Measurements from ENCODE around the gene CTSC.

Gene CTSC

DNA sequence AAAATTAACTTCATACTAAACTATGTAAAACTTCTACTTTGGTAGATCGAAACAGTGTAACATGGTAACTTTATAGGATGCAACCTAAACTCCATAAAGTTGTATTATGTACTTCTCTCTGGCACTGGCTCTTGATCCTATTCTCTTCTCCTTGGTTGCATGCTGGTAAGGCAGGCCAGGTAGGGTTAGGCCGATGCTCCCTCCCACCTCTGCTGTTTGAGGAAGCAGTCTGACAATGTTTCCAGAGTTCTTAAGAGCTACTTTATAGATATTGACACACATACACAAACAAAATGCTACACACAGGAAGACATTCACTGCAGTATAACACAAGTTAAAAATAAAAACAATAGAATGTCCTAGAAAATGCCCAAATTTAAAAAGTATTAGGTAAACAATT is 22.5 kb downstream of the CTSC start:
- no peak for DNase-seq

GRCh38 chr11:88313441-88313840 is 24.1 kb downstream of the CTSC start:
- no peak for DNase-seq

- no peak for DNase-seq
Observed at GRCh38 chr11:88312628-88313027, 24.9 kb downstream of the CTSC start.

- DNase-seq: no peak
Observed at GRCh38 chr11:88310246-88310645, 27.3 kb downstream of the CTSC start.

- DNase-seq: no peak
Observed at GRCh38 chr11:88308576-88308975, 29.0 kb downstream of the CTSC start.

DNA sequence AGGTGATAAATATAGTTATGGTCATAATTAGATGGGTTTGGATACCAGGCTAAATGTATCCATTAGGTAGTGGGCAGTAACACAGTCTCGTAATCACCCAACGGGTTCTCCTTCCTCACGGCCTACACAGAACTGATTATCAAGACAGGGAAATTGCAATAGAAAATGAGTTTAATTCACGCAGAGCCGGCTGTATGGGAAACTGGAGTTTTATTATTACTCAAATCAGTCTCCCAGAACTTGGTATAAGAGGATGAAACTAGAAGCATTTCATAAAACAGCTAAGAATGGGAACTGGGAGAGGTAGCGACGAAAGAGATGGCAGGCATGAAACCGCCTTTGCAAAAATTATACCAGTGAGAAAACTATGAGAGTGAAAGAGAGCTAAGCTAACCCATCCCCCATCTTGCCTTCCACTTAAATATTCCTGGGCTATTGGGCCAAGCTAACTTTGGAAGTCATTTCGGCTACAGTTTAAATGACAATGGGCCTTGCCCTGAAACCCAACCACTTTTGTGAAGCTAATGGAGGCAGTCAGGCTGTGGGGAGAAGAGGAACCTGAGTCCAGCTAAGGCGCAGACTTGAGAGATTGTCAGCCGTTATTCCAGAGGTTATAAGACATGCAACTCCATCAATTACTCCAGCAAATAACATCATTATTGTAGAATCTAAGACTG is 29.6 kb downstream of the CTSC start:
- no peak for DNase-seq

GRCh38 chr11:88306785-88307184 is 30.8 kb downstream of the CTSC start:
- no peak for DNase-seq

- DNase-seq: no peak
Observed at GRCh38 chr11:88305430-88305829, 32.1 kb downstream of the CTSC start.

- DNase-seq: no peak
Observed at GRCh38 chr11:88304352-88304751, 33.2 kb downstream of the CTSC start.

GRCh38 chr11:88303037-88303436 is 34.5 kb downstream of the CTSC start:
- no peak for DNase-seq

DNA sequence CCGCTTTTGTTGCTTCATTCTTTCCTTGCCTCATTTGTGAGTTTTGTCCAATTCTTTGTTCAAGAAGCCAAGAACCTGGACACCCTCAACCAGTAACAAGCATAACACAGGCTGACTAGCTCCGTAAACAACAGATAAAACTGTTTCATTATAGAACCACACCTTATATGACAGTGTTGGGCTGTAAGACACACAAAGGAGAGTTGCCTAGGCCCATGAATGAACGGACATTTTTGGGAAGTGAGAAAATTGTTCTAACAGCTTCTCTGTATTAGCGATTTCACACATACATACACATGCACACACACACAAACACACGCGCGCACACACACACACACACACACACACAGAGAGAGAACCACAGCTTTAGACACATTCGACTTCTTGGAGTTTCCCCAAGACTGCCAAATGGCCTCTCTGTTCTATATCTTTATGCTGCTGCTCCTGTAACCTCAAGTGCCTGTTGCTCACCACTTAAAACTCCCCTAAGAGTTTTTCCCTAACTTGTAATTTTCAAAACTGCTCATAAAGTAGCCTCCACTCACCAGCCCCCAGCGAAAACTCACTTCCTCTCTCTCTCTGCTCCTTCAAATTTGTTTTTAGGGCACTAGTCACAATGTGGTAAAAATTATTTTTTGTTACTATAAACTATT is 35.9 kb downstream of the CTSC start:
- DNase-seq: no peak

DNA sequence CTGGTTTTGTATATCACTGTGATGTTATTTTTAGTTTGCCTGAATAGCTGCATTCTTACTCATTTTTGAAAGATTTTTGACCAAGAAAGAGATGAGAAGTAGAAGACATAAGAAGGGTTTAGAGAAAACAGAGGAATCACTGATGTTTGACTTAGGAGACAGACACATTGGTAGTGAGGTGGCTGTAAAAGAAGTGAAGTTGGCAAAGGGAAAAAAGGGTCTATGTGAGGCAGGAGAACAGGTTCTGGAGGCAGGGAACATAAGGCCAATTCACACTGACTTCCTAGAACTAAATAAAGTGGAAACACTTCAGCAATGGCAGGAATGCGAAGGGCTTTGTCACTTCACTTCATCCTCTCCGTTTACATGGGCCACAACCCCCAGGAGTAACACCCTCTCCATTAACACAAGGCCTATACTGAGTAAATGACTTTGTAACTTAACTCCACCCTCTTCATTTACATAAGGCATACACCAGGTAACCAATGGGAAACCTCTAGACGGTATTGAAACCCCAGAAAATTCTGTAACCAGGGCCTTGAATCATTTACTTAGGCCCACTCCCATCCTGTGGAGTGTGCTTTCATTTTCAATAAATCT is 36.5 kb downstream of the CTSC start:
- no peak for DNase-seq

DNA sequence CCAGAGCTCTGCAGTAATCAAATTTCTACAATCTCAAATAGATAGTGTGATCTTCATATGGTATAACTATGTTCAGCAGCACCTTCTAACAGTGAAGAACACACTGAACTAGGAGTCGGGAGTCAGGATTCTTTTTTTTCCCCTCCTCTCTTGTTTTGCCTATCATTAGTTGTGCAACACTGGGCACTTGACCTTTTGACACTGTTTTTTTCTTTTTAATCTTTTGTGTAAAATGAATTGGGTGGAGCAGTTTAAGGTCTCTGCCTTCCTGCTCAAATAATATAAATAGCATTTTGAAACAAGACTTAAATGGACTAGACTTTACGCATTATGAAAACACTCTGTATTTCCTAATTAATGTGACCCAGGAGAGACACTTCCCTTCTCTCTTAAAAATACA is 39.7 kb downstream of the CTSC start:
- DNase-seq: no peak

GRCh38 chr11:88297421-88297820 is 40.1 kb downstream of the CTSC start:
- no peak for DNase-seq

DNA sequence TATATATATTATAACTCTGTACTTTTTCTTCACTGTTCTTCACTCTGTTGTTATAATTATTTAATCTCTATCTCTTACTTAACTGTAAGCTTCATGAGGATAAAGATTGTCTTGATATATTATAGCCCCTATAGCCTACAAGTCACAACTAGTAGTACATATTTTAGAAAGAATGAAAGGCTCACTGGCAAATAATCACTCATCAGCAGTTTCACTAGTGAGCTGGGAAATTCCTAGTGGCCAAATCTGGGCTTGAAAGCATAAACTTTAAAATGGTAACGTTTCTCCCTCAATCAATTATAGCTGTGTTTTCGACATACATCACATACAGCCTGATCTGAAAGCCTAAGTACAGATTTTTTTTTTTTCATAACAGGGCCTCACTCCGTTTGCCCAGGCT is 42.5 kb downstream of the CTSC start:
- no peak for DNase-seq

DNA sequence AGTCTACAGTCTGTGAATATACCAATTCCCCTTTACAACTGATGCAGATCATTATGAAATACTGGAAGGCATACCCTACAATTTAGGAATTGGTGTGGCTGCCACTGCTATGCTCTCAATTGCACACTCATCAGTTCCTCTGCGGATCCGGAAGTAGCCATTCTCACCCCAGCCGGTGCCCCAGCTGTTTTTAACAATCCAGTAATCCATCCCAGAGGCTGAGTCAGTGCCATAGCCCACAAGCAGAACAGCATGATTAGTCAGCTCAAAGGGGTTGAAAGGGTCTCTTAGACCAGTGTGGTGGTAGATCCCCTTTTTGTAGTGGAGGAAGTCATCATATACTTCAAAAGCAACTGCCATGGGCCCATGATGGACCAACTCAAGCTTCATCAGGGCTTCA is 43.6 kb downstream of the CTSC start:
- no peak for DNase-seq

GRCh38 chr11:88292171-88292843 is 45.2 kb downstream of the CTSC start:
- no peak for DNase-seq

- no peak for DNase-seq
Observed at GRCh38 chr11:88288560-88288959, 49.0 kb downstream of the CTSC start.

- no peak for DNase-seq
Observed at GRCh38 chr11:88284336-88285050, 53.0 kb downstream of the CTSC start.

DNA sequence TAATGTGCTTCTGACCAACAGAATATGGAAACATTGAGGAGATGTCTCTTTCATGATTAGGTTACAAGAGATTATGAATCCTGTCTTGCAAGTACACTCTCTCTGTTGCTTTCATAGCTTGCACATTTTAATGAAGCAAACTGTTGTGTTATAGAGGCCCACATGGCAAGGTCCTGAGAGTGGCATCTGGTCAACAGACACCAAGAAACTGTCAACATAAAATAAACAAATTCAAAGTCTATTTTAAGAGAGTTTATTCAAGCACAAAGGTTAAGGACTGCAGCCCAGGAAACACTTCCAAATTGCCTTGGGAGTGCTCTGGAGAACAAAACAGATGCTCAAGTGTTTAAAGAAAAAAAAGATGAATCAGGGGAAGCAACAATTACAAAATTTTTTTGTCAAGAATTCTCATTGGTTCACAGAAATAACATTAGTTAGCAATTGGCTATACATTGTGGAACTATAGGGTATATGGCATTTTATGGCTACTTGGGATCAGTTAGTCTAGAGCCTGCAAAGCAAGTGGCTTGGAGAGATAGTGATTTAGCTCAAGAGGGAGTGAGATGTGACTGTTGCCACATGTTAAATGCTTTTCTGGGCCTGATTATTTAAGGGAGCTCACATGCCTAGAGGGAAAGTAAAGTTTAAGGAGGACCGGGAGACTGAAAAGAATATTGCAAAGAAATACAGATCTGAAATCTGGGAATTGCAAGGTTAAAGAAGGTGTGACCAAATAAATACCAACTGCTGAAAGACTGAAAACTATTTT is 54.6 kb downstream of the CTSC start:
- no peak for DNase-seq

- DNase-seq: no peak
Observed at GRCh38 chr11:88281317-88281712, 56.2 kb downstream of the CTSC start.

DNA sequence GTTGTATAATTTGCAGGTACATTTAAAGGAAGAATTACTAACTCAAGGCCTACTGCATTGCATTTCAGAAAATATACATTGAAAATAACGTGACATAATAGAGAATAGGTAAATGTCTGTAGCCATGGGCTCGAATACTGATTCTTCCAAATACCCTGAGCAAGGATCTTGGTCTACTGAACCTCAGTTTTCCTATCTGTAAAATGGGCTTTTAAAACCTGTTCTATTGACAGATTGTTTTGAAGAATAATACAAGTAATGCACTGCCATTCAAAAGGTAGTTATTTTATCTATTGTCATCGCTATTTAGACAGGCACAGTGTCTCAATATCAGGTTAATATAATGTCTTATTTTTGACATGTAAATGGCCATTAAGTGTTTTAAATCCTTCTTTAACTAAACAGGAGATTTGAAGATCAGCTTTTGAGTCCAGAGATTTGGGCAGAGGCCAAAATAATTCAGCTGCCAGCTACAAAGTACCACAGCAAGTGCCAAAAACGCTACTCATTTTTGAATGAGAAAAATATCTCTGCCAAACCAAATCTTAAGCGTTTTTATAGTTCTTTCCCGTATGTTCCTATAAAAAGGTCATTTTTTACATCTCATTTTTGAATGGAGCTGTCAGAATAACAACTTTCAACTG is 56.7 kb downstream of the CTSC start:
- no peak for DNase-seq

Measured in stimulated activated CD4-positive, alpha-beta T cell treated with anti-CD3 and anti-CD28 coated beads, Interleukin-2, amount 100 ng/mL, for 24 hours (primary cell).